Activated CD4-positive, alpha-beta T cell treated with anti-CD3 and anti-CD28 coated beads, Interleukin-2, Interleukin-4, amounts not matched to agents 100 ng/mL and 50 ng/mL, durations not matched to agents 16 hours and 8 hours (primary cell): Measurements from ENCODE around the gene SRRM5.
"Not testable (repeated sequence)": the region's sequence is repeated elsewhere in the genome, so short reads cannot be mapped to it uniquely, and the experiment has no call there.

Source experiments
- DNase-seq: peaks from one replicate; pipeline ENCODE4 v3.0.0-alpha.2; 2020; ENCODE audit warnings: low spot score

SRRM5 gene, protein sequence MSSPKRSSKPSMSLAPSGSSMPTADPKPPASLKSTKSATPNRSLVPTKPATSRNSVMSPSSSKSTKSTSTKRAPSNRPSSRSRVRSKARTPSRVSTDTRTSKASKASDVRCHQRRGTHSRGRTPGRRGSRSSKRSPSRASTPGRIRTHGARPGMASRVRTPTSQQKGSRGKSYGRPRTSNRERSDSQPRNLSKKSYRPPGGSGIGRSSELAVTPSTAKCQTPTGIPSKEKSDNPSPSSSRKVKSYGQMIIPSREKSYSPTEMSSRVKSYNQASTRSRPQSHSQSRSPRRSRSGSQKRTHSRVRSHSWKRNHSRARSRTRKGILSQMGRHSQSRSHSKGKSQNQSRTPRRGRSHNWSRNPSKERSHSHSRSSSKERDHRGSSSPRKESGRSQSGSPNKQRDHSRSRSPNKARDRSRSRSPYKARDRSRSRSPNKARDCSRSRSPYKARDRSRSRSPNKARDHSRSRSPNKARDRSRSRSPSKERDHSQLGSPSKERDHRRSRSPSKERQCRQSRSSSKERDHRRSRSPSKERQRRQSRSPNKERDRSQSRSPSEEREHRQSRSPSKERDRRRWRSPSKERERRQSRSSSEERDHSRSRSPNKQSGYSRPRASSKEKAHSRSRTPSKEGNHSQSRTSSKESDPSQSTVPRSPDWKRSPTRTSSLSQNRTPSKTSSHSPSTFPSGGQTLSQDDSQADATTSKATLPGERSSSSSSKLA

GRCh38 chr19:43611788-43612187, at the start of gene SRRM5:
Gene SRRM5, plus strand, starts transcription at chr19:43612088. Its CDS starts 34 bp downstream, at chr19:43612122.
- no peak for DNase-seq

- no peak for DNase-seq
Measured at GRCh38 chr19:43562226-43562697, 49.6 kb upstream of the SRRM5 start.

DNA sequence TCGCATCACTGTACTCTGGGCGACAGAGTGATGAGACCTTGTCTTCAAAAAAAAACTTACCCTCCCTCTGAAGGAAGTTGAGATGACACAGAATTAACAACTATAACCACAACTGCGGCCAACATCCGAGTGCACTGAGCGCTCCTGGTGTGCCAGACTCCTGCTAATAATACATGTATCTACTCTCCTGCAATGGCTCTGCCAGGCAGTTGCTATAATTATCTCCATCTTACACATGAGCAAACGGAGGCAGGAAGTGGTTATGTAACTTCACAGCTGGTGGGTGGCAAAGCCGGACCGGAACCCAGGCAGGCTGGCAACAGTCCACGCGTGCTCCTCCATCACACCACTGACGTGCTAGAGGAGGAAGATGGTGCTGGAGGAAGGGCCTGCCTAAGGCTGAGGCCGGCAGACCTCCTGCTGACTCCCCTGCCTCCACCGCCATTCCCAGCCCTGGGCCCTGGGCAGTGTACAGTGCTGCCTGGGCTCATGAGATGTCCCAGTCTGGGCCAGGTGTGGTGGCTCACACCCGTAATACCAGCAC, 49.1 kb upstream of the SRRM5 start:
- peak; percentile 86 for DNase-seq

DNA sequence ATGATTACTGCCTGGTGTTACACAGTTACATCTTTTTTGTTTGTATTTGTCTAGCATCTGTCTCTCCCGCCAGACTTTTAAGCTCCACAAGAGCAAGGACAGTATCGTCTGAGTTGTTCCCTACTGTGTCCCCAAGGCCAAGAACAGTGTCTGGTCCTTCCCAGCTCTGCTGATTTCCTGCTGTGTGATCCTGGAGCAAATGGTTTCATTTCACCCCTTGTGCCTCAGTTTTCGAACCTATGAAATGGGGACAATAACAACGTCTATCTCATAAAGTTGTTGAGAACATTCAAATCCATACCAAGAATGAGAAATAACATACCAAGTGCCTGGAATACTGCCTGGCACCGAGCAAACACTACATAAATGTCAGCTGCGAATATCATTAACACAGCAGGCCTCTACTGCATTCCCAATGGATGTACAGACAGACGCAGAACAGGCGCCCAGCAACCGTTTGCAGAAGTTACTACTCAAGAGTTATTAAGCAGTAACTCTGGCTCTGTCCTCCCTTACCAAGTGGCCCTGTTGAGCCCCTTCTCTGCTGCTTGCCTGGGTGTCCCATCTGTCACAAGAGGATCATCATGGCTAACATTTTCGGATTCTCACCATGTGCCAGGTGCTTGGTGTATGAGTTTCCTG, 48.0 kb upstream of the SRRM5 start:
- no peak for DNase-seq

GRCh38 chr19:43564800-43565199, 47.1 kb upstream of the SRRM5 start:
- DNase-seq: no peak

- DNase-seq: no peak
Measured at GRCh38 chr19:43569657-43570056, 42.2 kb upstream of the SRRM5 start.

- DNase-seq: no peak
Measured at GRCh38 chr19:43570174-43570791, 41.6 kb upstream of the SRRM5 start.

GRCh38 chr19:43572171-43572588, 39.7 kb upstream of the SRRM5 start:
- no peak for DNase-seq

- DNase-seq: no peak
Measured at GRCh38 chr19:43574424-43575155, 37.3 kb upstream of the SRRM5 start.

DNA sequence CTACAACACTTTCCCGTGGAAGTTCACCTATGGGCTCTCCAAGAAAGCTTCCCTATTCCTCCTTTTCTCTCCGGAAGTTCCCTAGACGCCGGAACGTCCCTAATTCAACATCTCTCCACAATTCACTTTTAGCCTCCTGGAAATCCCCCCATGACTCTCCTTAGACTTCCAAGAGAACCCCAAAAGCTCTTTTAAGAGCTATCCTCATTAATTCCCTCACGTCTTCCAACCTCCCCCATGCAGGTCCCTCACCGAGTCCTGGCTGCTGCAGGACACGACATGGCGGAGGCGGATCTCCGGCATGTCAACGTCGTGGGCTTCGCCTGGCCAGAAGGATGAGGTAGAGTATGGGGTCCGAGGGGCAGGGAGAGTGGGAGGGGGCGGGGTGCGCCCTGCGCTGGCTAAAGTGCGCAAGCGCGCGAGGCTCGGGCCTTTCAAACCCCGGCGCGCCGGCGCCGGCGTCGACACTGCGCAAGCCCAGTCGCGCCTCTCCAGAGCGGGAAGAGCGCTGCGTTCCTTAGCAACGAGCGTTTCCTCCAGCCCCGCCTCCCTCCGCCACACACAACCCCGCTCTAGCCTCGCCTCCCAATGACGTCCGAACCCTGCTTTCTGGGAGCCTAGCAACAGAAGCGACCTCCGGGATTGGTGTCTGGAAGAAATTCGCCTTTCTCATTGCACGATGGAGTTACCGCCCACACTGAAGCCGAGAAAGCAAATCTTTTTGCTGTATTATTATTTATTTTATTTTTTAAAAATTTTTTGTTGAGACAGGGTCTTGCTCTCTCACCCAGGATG, 36.5 kb upstream of the SRRM5 start, which contains the start of the genes PINLYP and XRCC1:
PINLYP (plus strand) TSS at position 646 of the 795 bp plus-strand sequence. CDS start 1,391 bp downstream, outside the sequence.
XRCC1 (minus strand) TSS at position 372 of the 795 bp plus-strand sequence; CDS start at position 303, 69 bp downstream.
- DNase-seq: peak; percentile 98

- DNase-seq: no peak
Measured at GRCh38 chr19:43575955-43576878, 35.7 kb upstream of the SRRM5 start.

GRCh38 chr19:43578787-43579186, 33.1 kb upstream of the SRRM5 start:
- DNase-seq: no peak

- no peak for DNase-seq
Measured at GRCh38 chr19:43581467-43581866, 30.4 kb upstream of the SRRM5 start.

- DNase-seq: no peak
Measured at GRCh38 chr19:43582495-43582894, 29.4 kb upstream of the SRRM5 start.

- DNase-seq: no peak
Measured at GRCh38 chr19:43584484-43584883, 27.4 kb upstream of the SRRM5 start.

DNA sequence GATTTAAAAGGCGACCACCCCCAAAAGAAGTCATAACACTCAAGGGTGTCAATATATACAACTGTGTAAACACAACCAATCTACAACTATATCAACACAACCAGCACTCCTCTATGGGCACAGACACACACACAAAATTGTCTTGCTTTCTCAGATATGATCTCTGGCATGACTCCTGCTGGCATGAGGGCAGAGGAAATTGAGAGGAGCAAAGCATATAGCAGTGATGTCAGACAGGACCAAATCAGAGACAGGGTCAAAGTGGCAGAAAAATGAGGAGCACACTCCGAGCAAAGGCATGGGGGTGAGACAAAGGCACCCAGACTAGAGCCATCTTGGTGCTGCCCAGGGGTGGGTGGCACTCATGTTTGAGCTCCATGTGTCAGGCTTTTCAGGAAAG, 25.5 kb upstream of the SRRM5 start:
- DNase-seq: no peak

DNA sequence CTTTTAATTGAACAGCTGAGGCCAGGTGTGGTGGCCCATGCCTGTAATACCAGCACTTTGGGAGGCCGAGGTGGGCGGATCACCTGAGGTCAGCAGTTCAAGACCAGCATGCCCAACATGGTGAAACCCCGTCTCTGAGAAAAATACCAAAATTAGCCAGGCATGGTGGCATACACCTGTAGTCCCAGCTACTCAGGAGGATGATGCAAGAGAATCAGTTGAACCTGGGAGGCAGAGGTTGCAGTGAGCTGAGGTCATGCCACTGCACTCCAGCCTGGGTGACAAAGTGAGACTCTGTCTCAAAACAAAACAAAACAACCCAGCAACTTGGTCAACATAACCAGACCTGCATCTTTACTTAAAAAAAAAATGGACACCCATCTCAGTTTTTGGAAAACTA, 24.9 kb upstream of the SRRM5 start:
- DNase-seq: not testable (repeated sequence)

- DNase-seq: no peak
Measured at GRCh38 chr19:43589277-43589676, 22.6 kb upstream of the SRRM5 start.

- no peak for DNase-seq
Measured at GRCh38 chr19:43589678-43590077, 22.2 kb upstream of the SRRM5 start.
